ENCODE data around the gene SLC7A5.
"Not testable (repeated sequence)": the region's sequence is repeated elsewhere in the genome, so short reads cannot be mapped to it uniquely, and the experiment has no call there.

- not testable (repeated sequence) for TF ChIP-seq CTCF (conservative IDR thresholded peaks at IDR 0.05; ENCODE audit: low read depth, low read length); MAZ (IDR thresholded peaks at IDR 0.05; ENCODE audit: borderline replicate concordance, low read depth, low read length); RAD21 (IDR thresholded peaks at IDR 0.05; ENCODE audit: low read length); BHLHE40 (IDR thresholded peaks at IDR 0.05; ENCODE audit: low read depth, low read length); POLR2A (IDR thresholded peaks at IDR 0.05; ENCODE audit: low read depth, low read length); MAFK (IDR thresholded peaks at IDR 0.05; ENCODE audit: low read depth, low read length); RFX5 (IDR thresholded peaks at IDR 0.05; ENCODE audit: low read depth, low read length)
- TF ChIP-seq, protein P1, sequence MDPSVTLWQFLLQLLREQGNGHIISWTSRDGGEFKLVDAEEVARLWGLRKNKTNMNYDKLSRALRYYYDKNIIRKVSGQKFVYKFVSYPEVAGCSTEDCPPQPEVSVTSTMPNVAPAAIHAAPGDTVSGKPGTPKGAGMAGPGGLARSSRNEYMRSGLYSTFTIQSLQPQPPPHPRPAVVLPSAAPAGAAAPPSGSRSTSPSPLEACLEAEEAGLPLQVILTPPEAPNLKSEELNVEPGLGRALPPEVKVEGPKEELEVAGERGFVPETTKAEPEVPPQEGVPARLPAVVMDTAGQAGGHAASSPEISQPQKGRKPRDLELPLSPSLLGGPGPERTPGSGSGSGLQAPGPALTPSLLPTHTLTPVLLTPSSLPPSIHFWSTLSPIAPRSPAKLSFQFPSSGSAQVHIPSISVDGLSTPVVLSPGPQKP (IDR thresholded peaks at IDR 0.05; ENCODE audit: borderline replicate concordance, low read depth, low read length), result not testable (repeated sequence)
- TF ChIP-seq, protein P2, sequence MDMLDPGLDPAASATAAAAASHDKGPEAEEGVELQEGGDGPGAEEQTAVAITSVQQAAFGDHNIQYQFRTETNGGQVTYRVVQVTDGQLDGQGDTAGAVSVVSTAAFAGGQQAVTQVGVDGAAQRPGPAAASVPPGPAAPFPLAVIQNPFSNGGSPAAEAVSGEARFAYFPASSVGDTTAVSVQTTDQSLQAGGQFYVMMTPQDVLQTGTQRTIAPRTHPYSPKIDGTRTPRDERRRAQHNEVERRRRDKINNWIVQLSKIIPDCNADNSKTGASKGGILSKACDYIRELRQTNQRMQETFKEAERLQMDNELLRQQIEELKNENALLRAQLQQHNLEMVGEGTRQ (IDR thresholded peaks at IDR 0.05; ENCODE audit: low read depth, low read length), result not testable (repeated sequence)
Observed at GRCh38 chr16:87887931-87888330, 18.6 kb upstream of the SLC7A5 start.
